H9 (cell line): ENCODE measurements around the gene PXYLP1. TPM values are rescaled to one million over a fixed set of nuclear protein-coding genes. Genes with fewer than 3 reads are reported as not detected.

Experiments used
- DNase-seq: peaks from one replicate; pipeline ENCODE4 v3.0.0-alpha.2; 2017
- H2AFZ ChIP-seq: one replicate; pipeline ENCODE4 v1.6.1; 2013; ENCODE audit warnings: mild to moderate bottlenecking, low read length, control low read depth, moderate library complexity
- H2AK5ac ChIP-seq: 2 replicates; pipeline ENCODE4 v1.6.1; 2013; ENCODE audit warnings: low read length, control low read depth, mixed read lengths; ENCODE audit not compliant: insufficient read length
- H2BK120ac ChIP-seq: one replicate; pipeline ENCODE4 v1.6.1; 2013; ENCODE audit warnings: low read depth, mild to moderate bottlenecking, low read length, control low read depth, inconsistent platforms; ENCODE audit not compliant: poor library complexity, severe bottlenecking
- H2BK12ac ChIP-seq: 2 replicates; pipeline ENCODE4 v1.6.1; 2013; ENCODE audit warnings: low read length, control low read depth, mixed read lengths, low read depth; ENCODE audit not compliant: insufficient read length
- H2BK15ac ChIP-seq: 2 replicates; pipeline ENCODE4 v1.6.1; 2013; ENCODE audit warnings: low read depth, low read length, control low read depth
- H2BK20ac ChIP-seq: one replicate; pipeline ENCODE4 v1.6.1; 2013; ENCODE audit warnings: low read depth, mild to moderate bottlenecking, low read length, control low read depth, inconsistent platforms; ENCODE audit not compliant: poor library complexity, severe bottlenecking
- H2BK5ac ChIP-seq: 2 replicates; pipeline ENCODE4 v1.6.1; 2013; ENCODE audit warnings: low read length, control low read depth, mixed read lengths; ENCODE audit not compliant: insufficient read length
- H3K14ac ChIP-seq: 2 replicates; pipeline ENCODE4 v1.6.1; 2013; ENCODE audit warnings: low read length, control low read depth; ENCODE audit not compliant: insufficient read depth
- H3K18ac ChIP-seq: 2 replicates; pipeline ENCODE4 v1.6.1; 2013; ENCODE audit warnings: low read depth, mild to moderate bottlenecking, mixed read lengths, low read length, control low read depth; ENCODE audit not compliant: insufficient read length
- H3K23ac ChIP-seq: 2 replicates; pipeline ENCODE4 v1.6.1; 2013; ENCODE audit warnings: low read length, control low read depth, mixed read lengths, low read depth; ENCODE audit not compliant: insufficient read length
- H3K23me2 ChIP-seq: 2 replicates; pipeline ENCODE4 v1.6.1; 2013; ENCODE audit warnings: low read depth, mild to moderate bottlenecking, mixed read lengths, low read length, control low read depth; ENCODE audit not compliant: insufficient read length, poor library complexity, severe bottlenecking
- H3K27ac ChIP-seq: 2 replicates; pipeline ENCODE4 v1.5.1; 2013; ENCODE audit warnings: low read length, control low read depth, mixed read lengths, low read depth; ENCODE audit not compliant: insufficient read length
- H3K27me3 ChIP-seq: 2 replicates; pipeline ENCODE4 v1.6.1; 2013; ENCODE audit warnings: low read length, control low read depth, inconsistent platforms; ENCODE audit not compliant: insufficient read depth
- H3K4ac ChIP-seq: 2 replicates; pipeline ENCODE4 v1.6.1; 2013; ENCODE audit warnings: low read depth, mild to moderate bottlenecking, control low read depth, inconsistent platforms, low read length, moderate library complexity
- H3K4me1 ChIP-seq: 2 replicates; pipeline ENCODE4 v1.6.1; 2013; ENCODE audit warnings: low read length, control low read depth, inconsistent platforms; ENCODE audit not compliant: insufficient read depth
- H3K4me2 ChIP-seq: 2 replicates; pipeline ENCODE4 v1.6.1; 2013; ENCODE audit warnings: low read length, control low read depth, mixed read lengths; ENCODE audit not compliant: insufficient read length, insufficient read depth
- H3K56ac ChIP-seq: 2 replicates; pipeline ENCODE4 v1.6.1; 2013; ENCODE audit warnings: low read depth, mild to moderate bottlenecking, mixed read lengths, low read length, control low read depth; ENCODE audit not compliant: insufficient read length
- H3K79me1 ChIP-seq: 2 replicates; pipeline ENCODE4 v1.6.1; 2013; ENCODE audit warnings: low read depth, mild to moderate bottlenecking, moderate library complexity, low read length, control low read depth, inconsistent platforms; ENCODE audit not compliant: insufficient read depth, poor library complexity, severe bottlenecking
- H3K79me2 ChIP-seq: 2 replicates; pipeline ENCODE4 v1.6.1; 2013; ENCODE audit warnings: low read length, control low read depth, inconsistent platforms; ENCODE audit not compliant: insufficient read depth
- H3K9ac ChIP-seq: 2 replicates; pipeline ENCODE4 v1.6.1; 2013; ENCODE audit warnings: low read length, control low read depth, mixed read lengths; ENCODE audit not compliant: insufficient read length; ENCODE audit errors: extremely low read depth
- H3K9me3 ChIP-seq: one replicate; pipeline ENCODE4 v1.6.1; 2013; ENCODE audit warnings: low read depth, low read length, inconsistent platforms; ENCODE audit not compliant: control insufficient read depth
- H3T11ph ChIP-seq: one replicate; pipeline ENCODE4 v1.6.1; 2013; ENCODE audit warnings: mild to moderate bottlenecking, low read length, control low read depth, inconsistent platforms
- H4K20me1 ChIP-seq: one replicate; pipeline ENCODE4 v1.6.1; 2013; ENCODE audit not compliant: control insufficient read depth, insufficient read length, insufficient read depth
- H4K5ac ChIP-seq: 2 replicates; pipeline ENCODE4 v1.6.1; 2013; ENCODE audit warnings: low read depth, mild to moderate bottlenecking, mixed read lengths, low read length, control low read depth; ENCODE audit not compliant: insufficient read length
- H4K8ac ChIP-seq: replicated peaks from 2 replicates; pipeline ENCODE4 v1.6.1; 2013; ENCODE audit warnings: low read length, control low read depth, mixed read lengths, low read depth; ENCODE audit not compliant: insufficient read length
- H4K91ac ChIP-seq: 2 replicates; pipeline ENCODE4 v1.6.1; 2013; ENCODE audit warnings: low read depth, mild to moderate bottlenecking, moderate library complexity, mixed read lengths, low read length, control low read depth; ENCODE audit not compliant: insufficient read length
- H3K27ac Mint-ChIP-seq, 3 experiments: 2 replicates in 2 of 3; 3 replicates in 1 of 3; pipeline ENCODE4 v1.8.0; 2020 to 2021; ENCODE audit warnings: mixed read lengths in 3 of 3, mild to moderate bottlenecking in 1 of 3, moderate library complexity in 1 of 3
- H3K27me3 Mint-ChIP-seq: 2 replicates; pipeline ENCODE4 v1.8.0; 2021; ENCODE audit warnings: low read depth, mild to moderate bottlenecking, moderate library complexity, mixed read lengths
- H3K36me3 Mint-ChIP-seq, 3 experiments: 2 replicates in 2 of 3; 3 replicates in 1 of 3; pipeline ENCODE4 v1.8.0; 2020 to 2021; ENCODE audit warnings: low read depth in 3 of 3, mixed read lengths in 3 of 3; ENCODE audit not compliant: insufficient read depth in 1 of 3
- H3K4me1 Mint-ChIP-seq, 2 experiments: 2 replicates each; pipeline ENCODE4 v1.8.0; 2020; ENCODE audit warnings: mixed read lengths in 2 of 2
- H3K4me3 Mint-ChIP-seq, 2 experiments: 2 replicates in 1 of 2; 3 replicates in 1 of 2; pipeline ENCODE4 v1.8.0; 2020 to 2021; ENCODE audit warnings: mild to moderate bottlenecking in 2 of 2, mixed read lengths in 2 of 2, moderate library complexity in 1 of 2
- H3K9me3 Mint-ChIP-seq, 2 experiments: 2 replicates in 1 of 2; 3 replicates in 1 of 2; pipeline ENCODE4 v1.8.0; 2020; ENCODE audit warnings: mild to moderate bottlenecking in 2 of 2, mixed read lengths in 2 of 2, moderate library complexity in 1 of 2
- CTCF ChIP-seq: fragments of 200-600 bp; sonication (generic); conservative IDR thresholded peaks from 3 replicates; pipeline ENCODE4 v1.8.0; 2021; ENCODE audit warnings: antibody characterized with exemption, mild to moderate bottlenecking
- WGBS: extraction: QIAGEN DNeasy Blood & Tissue Kit; methylation state at CpG from one replicate; pipeline ENCODE4 v1.1.7; 2013; ENCODE audit warnings: missing lambda C conversion rate, low lambda C conversion rate, mixed read lengths; ENCODE audit not compliant: insufficient read length; ENCODE audit errors: extremely low coverage; 5-methylcytosine and 5-hydroxymethylcytosine counted together
- total RNA-seq: library from RNA; stranded (reverse); gene quantifications from 2 replicates; pipeline ENCODE4 v1.2.1, GENCODE V29; 2021

The PXYLP1 gene
- total RNA-seq, 1 experiment from 2014 or later, result 17.9 TPM

DNA sequence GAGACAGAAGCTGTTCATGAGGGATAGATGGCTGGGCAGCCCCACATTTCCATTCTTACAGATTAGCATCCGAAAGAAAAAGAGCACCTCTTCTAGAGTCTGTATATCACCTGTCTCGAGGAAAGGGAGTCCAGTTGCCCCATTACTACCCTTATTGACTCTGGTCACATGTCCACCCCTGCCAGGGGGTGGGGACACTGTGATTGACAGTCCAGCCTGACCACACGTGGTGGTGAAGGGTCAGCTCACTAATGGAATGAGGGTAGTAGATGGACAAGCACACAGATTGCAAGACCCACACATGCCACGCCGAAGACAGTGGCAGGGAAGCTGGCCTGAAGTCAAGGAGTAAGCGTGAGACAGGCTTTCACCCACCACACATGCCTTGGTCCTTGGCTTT is 45.8 kb downstream of the PXYLP1 start:
- H3K27ac ChIP-seq, result no peak overlapping the region
- no peaks in the 10 kb centered on the region for H3K79me1 ChIP-seq
- no peaks in the 10 kb centered on the region for H3K27me3 Mint-ChIP-seq
- H3K23ac ChIP-seq, result no peak overlapping the region
- no peak overlapping the region for H3K18ac ChIP-seq
- no peak overlapping the region for H2BK20ac ChIP-seq
- H2BK5ac ChIP-seq, result no peak overlapping the region
- H3K4me2 ChIP-seq, result no peak overlapping the region
- no peak overlapping the region for H4K5ac ChIP-seq
- WGBS, result no CpG with 5 or more reads among the region's 6 CpGs
- no peaks in the 10 kb centered on the region; a peak in 1 of 5 replicates for H3K9me3 Mint-ChIP-seq
- no peaks in the 10 kb centered on the region; the same call in 1 of the 2 replicates for H3K4me1 ChIP-seq
- no peak overlapping the region for H3T11ph ChIP-seq
- no peak overlapping the region for H4K91ac ChIP-seq
- DNase-seq, result no peak
- TF ChIP-seq CTCF, result no peak
- no peaks in the 10 kb centered on the region for H3K79me2 ChIP-seq
- H3K14ac ChIP-seq, result no peak overlapping the region
- peak overlapping the region in 1 of 3 experiments; percentile 59; a peak in 1 of 7 replicates for H3K27ac Mint-ChIP-seq
- no peak overlapping the region for H3K4me3 Mint-ChIP-seq
- H3K4me1 Mint-ChIP-seq, result 0 out of 4 replicates have a peak, but pooled peaks cover 0 to 2% of the 10 kb centered on the region in 2 experiments
- no peaks in the 10 kb centered on the region for H3K27me3 ChIP-seq
- H2AK5ac ChIP-seq, result no peak overlapping the region
- H3K9ac ChIP-seq, result no peak overlapping the region
- H3K23me2 ChIP-seq, result no peaks in the 10 kb centered on the region
- H2BK12ac ChIP-seq, result no peak overlapping the region
- no peak overlapping the region for H4K8ac ChIP-seq
- no peaks in the 10 kb centered on the region for H4K20me1 ChIP-seq
- H3K36me3 Mint-ChIP-seq, result peaks cover 2 to 17% (median 6%) of the 10 kb centered on the region in 3 experiments; a peak in 6 of 7 replicates
- no peak overlapping the region for H2AFZ ChIP-seq
- H3K56ac ChIP-seq, result no peak overlapping the region
- no peak overlapping the region for H2BK120ac ChIP-seq
- H3K4ac ChIP-seq, result no peak overlapping the region
- H3K9me3 ChIP-seq, result no peaks in the 10 kb centered on the region
- no peak overlapping the region for H2BK15ac ChIP-seq
